Trophoblast cell (in vitro differentiated cells and primary cell): Measurements from ENCODE around the gene ATG9A.

Source experiments
- DNase-seq, 2 donors: peaks; one replicate each; pipeline ENCODE4 v3.0.0-alpha.2; 2016
- H2AFZ ChIP-seq: 2 replicates; pipeline ENCODE4 v1.6.1; 2013; ENCODE audit warnings: low read length, moderate library complexity, mild to moderate bottlenecking; ENCODE audit not compliant: insufficient read depth, poor library complexity
- H2AK5ac ChIP-seq: 2 replicates; pipeline ENCODE4 v1.6.1; 2013; ENCODE audit warnings: mild to moderate bottlenecking, low read length
- H2BK120ac ChIP-seq: 2 replicates; pipeline ENCODE4 v1.6.1; 2013; ENCODE audit warnings: low read length, mild to moderate bottlenecking, moderate library complexity; ENCODE audit not compliant: insufficient read depth, poor library complexity
- H2BK12ac ChIP-seq: 2 replicates; pipeline ENCODE4 v1.6.1; 2013; ENCODE audit warnings: mild to moderate bottlenecking, low read length, moderate library complexity
- H2BK5ac ChIP-seq: 2 replicates; pipeline ENCODE4 v1.6.1; 2013; ENCODE audit warnings: low read length, low read depth, moderate library complexity, mild to moderate bottlenecking; ENCODE audit not compliant: poor library complexity
- H3K14ac ChIP-seq: 2 replicates; pipeline ENCODE4 v1.6.1; 2013; ENCODE audit warnings: mild to moderate bottlenecking, low read length
- H3K18ac ChIP-seq: 2 replicates; pipeline ENCODE4 v1.6.1; 2013; ENCODE audit warnings: mild to moderate bottlenecking, low read length
- H3K23ac ChIP-seq: 2 replicates; pipeline ENCODE4 v1.6.1; 2013; ENCODE audit warnings: low read length
- H3K27ac ChIP-seq: 2 replicates; pipeline ENCODE4 v1.5.1; 2013; ENCODE audit warnings: low read depth, mild to moderate bottlenecking, inconsistent platforms, low read length, moderate library complexity
- H3K27me3 ChIP-seq: 2 replicates; pipeline ENCODE4 v1.6.1; 2013; ENCODE audit warnings: inconsistent platforms, mild to moderate bottlenecking, low read length, moderate library complexity; ENCODE audit not compliant: insufficient read depth
- H3K36me3 ChIP-seq, 2 experiments: 1 replicate in 1 of 2; 2 replicates in 1 of 2; pipeline ENCODE4 v1.6.1; 2013; ENCODE audit warnings: low read length in 2 of 2, mild to moderate bottlenecking in 2 of 2, moderate library complexity in 1 of 2; ENCODE audit not compliant: insufficient read depth in 2 of 2, control insufficient read depth in 1 of 2
- H3K4ac ChIP-seq: 2 replicates; pipeline ENCODE4 v1.6.1; 2013; ENCODE audit warnings: low read depth, mild to moderate bottlenecking, low read length, moderate library complexity
- H3K4me1 ChIP-seq, 2 experiments: 1 replicate in 1 of 2; 2 replicates in 1 of 2; pipeline ENCODE4 v1.6.1; 2013; ENCODE audit warnings: low read length in 2 of 2, mild to moderate bottlenecking in 2 of 2, moderate library complexity in 1 of 2; ENCODE audit not compliant: insufficient read depth in 2 of 2, control insufficient read depth in 1 of 2
- H3K4me2 ChIP-seq: 2 replicates; pipeline ENCODE4 v1.6.1; 2013; ENCODE audit warnings: inconsistent platforms, mild to moderate bottlenecking, low read length, moderate library complexity
- H3K4me3 ChIP-seq: 2 replicates; pipeline ENCODE4 v1.5.1; 2013; ENCODE audit warnings: mild to moderate bottlenecking, low read depth, low read length, inconsistent platforms
- H3K79me1 ChIP-seq: one replicate; pipeline ENCODE4 v1.6.1; 2013; ENCODE audit warnings: low read length
- H3K79me2 ChIP-seq: 2 replicates; pipeline ENCODE4 v1.6.1; 2013; ENCODE audit warnings: low read length, mild to moderate bottlenecking; ENCODE audit not compliant: control insufficient read depth, insufficient read depth, poor library complexity
- H3K9ac ChIP-seq: 2 replicates; pipeline ENCODE4 v1.6.1; 2013; ENCODE audit warnings: mild to moderate bottlenecking, low read length
- H3K9me3 ChIP-seq: 2 replicates; pipeline ENCODE4 v1.6.1; 2013; ENCODE audit warnings: low read depth, mild to moderate bottlenecking, control low read depth, inconsistent platforms, low read length; ENCODE audit not compliant: insufficient read depth
- H4K12ac ChIP-seq: 2 replicates; pipeline ENCODE4 v1.6.1; 2013; ENCODE audit warnings: low read depth, mild to moderate bottlenecking, low read length, moderate library complexity
- H4K8ac ChIP-seq: 2 replicates; pipeline ENCODE4 v1.6.1; 2013; ENCODE audit warnings: low read depth, mild to moderate bottlenecking, low read length, moderate library complexity
- H4K91ac ChIP-seq: one replicate; pipeline ENCODE4 v1.6.1; 2013; ENCODE audit warnings: low read depth, mild to moderate bottlenecking, low read length, moderate library complexity
- WGBS: extraction: QIAGEN DNeasy Blood & Tissue Kit; methylation state at CpG from one replicate; pipeline ENCODE4 v1.1.7; 2013; ENCODE audit warnings: missing lambda C conversion rate; ENCODE audit not compliant: insufficient read length, insufficient coverage; ENCODE audit errors: extremely low coverage; 5-methylcytosine and 5-hydroxymethylcytosine counted together

The ATG9A gene

GRCh38 chr2:219183151-219183772 is 46.2 kb downstream of the ATG9A start:
- Histone ChIP-seq H3K4ac (no peak overlapping the region), H4K91ac (no peak overlapping the region), H3K14ac (no peak overlapping the region), H2AK5ac (no peak overlapping the region), H3K9ac (no peak overlapping the region), H2BK5ac (no peak overlapping the region), H3K27ac (no peak overlapping the region), H3K9me3 (no peaks in the 10 kb centered on the region), H2BK120ac (no peak overlapping the region), H3K36me3 (peaks cover 38 to 47% of the 10 kb centered on the region in 2 experiments), H4K8ac (no peak overlapping the region), H3K27me3 (no peaks in the 10 kb centered on the region), H3K4me1 (peaks cover 3 to 6% of the 10 kb centered on the region in 2 experiments), H3K4me2 (no peak overlapping the region), H2AFZ (no peak overlapping the region), H3K23ac (no peak overlapping the region), H4K12ac (no peak overlapping the region), H3K79me2 (peaks cover 4% of the 10 kb centered on the region), H3K18ac (no peak overlapping the region), H2BK12ac (no peak overlapping the region), H3K4me3 (no peak overlapping the region), H3K79me1 (peaks cover 2% of the 10 kb centered on the region)
- no peak for DNase-seq
- WGBS, result no CpG with 5 or more reads among the region's 6 CpGs

GRCh38 chr2:219182331-219183150 is 46.9 kb downstream of the ATG9A start:
- no peak overlapping the region for H3K27ac ChIP-seq
- no peak overlapping the region for H3K23ac ChIP-seq
- H4K8ac ChIP-seq, result no peak overlapping the region
- no peak overlapping the region for H2AK5ac ChIP-seq
- no peak overlapping the region for H2BK12ac ChIP-seq
- no peak overlapping the region for H2BK5ac ChIP-seq
- no peak for DNase-seq
- no peaks in the 10 kb centered on the region for H3K27me3 ChIP-seq
- H3K14ac ChIP-seq, result no peak overlapping the region
- H3K4me2 ChIP-seq, result no peak overlapping the region
- H3K4me1 ChIP-seq, result peaks cover 3 to 6% of the 10 kb centered on the region in 2 experiments
- H3K4ac ChIP-seq, result no peak overlapping the region
- H3K36me3 ChIP-seq, result peaks cover 38 to 47% of the 10 kb centered on the region in 2 experiments
- no peak overlapping the region for H2AFZ ChIP-seq
- H3K18ac ChIP-seq, result no peak overlapping the region
- no peak overlapping the region for H4K91ac ChIP-seq
- H3K9me3 ChIP-seq, result no peaks in the 10 kb centered on the region
- no peak overlapping the region for H4K12ac ChIP-seq
- no peak overlapping the region for H3K4me3 ChIP-seq
- H2BK120ac ChIP-seq, result no peak overlapping the region
- peaks cover 6% of the 10 kb centered on the region for H3K79me1 ChIP-seq
- no peak overlapping the region for H3K9ac ChIP-seq
- WGBS, result no CpG with 5 or more reads among the region's 8 CpGs
- peaks cover 7% of the 10 kb centered on the region for H3K79me2 ChIP-seq

GRCh38 chr2:219181531-219181930 is 47.9 kb downstream of the ATG9A start:
- H3K23ac ChIP-seq, result no peak overlapping the region
- H3K9me3 ChIP-seq, result no peaks in the 10 kb centered on the region
- no peak overlapping the region for H3K14ac ChIP-seq
- no peak overlapping the region for H4K8ac ChIP-seq
- H3K9ac ChIP-seq, result no peak overlapping the region
- H3K4ac ChIP-seq, result no peak overlapping the region
- H3K79me2 ChIP-seq, result peaks cover 7% of the 10 kb centered on the region
- no peak overlapping the region for H2AFZ ChIP-seq
- DNase-seq, result no peak
- H2BK12ac ChIP-seq, result no peak overlapping the region
- H3K27me3 ChIP-seq, result no peaks in the 10 kb centered on the region
- no peak overlapping the region for H4K12ac ChIP-seq
- H3K4me1 ChIP-seq, result peaks cover 3 to 6% of the 10 kb centered on the region in 2 experiments
- no peak overlapping the region for H2BK5ac ChIP-seq
- H3K27ac ChIP-seq, result no peak overlapping the region
- no peak overlapping the region for H2BK120ac ChIP-seq
- WGBS, result no CpG with 5 or more reads among the region's 6 CpGs
- H3K18ac ChIP-seq, result no peak overlapping the region
- H3K4me3 ChIP-seq, result no peak overlapping the region
- H3K79me1 ChIP-seq, result peaks cover 14% of the 10 kb centered on the region
- H2AK5ac ChIP-seq, result no peak overlapping the region
- peaks cover 38 to 47% of the 10 kb centered on the region in 2 experiments for H3K36me3 ChIP-seq
- no peak overlapping the region for H4K91ac ChIP-seq
- H3K4me2 ChIP-seq, result no peak overlapping the region

DNA sequence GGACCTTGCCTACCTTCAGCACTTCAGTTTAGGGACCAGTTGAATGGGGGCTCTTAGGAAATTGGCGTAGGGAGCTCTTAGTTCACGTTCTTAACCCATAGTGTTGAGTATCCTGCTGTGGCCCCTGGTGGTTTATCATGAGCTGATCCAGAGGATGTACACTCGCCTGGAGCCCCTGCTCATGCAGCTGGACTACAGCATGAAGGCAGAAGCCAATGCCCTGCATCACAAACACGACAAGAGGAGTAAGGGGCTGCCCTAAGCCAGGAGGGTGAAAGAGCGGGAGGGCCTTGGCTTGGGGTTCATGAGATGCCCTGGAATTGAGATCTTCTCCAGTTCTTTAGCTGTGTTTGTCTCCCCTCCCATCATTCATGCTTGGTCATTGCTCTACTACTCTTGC is 48.5 kb downstream of the ATG9A start:
- H3K4me2 ChIP-seq, result no peak overlapping the region
- H3K4me1 ChIP-seq, result peaks cover 3 to 8% of the 10 kb centered on the region in 2 experiments
- H4K91ac ChIP-seq, result no peak overlapping the region
- H3K79me2 ChIP-seq, result peaks cover 7% of the 10 kb centered on the region
- H3K79me1 ChIP-seq, result peaks cover 17% of the 10 kb centered on the region
- no peak overlapping the region for H3K4ac ChIP-seq
- WGBS, result no CpG with 5 or more reads among the region's 5 CpGs
- H2BK12ac ChIP-seq, result no peak overlapping the region
- no peak overlapping the region for H3K4me3 ChIP-seq
- no peak overlapping the region for H4K8ac ChIP-seq
- no peak overlapping the region for H3K14ac ChIP-seq
- peaks cover 38 to 47% of the 10 kb centered on the region in 2 experiments for H3K36me3 ChIP-seq
- H2BK5ac ChIP-seq, result no peak overlapping the region
- no peaks in the 10 kb centered on the region for H3K27me3 ChIP-seq
- H3K27ac ChIP-seq, result no peak overlapping the region
- no peak overlapping the region for H2AK5ac ChIP-seq
- H3K9me3 ChIP-seq, result no peaks in the 10 kb centered on the region
- no peak overlapping the region for H2BK120ac ChIP-seq
- DNase-seq, result no peak
- no peak overlapping the region for H2AFZ ChIP-seq
- H3K23ac ChIP-seq, result no peak overlapping the region
- no peak overlapping the region for H3K18ac ChIP-seq
- no peak overlapping the region for H3K9ac ChIP-seq
- H4K12ac ChIP-seq, result no peak overlapping the region
